K562 (cell line): ENCODE data around the gene MINDY3. TPM values are rescaled to one million over a fixed set of nuclear protein-coding genes. Genes with fewer than 3 reads are reported as not detected.
A peak's percentile ranks its signal among the peaks of the same experiment; 100 is the strongest.

Experiments used
- ATAC-seq: fragments of 200-7000 bp; cut with Tn5 transposase; 3 replicates; pipeline ENCODE4 v1.9.1; 2020; ENCODE audit warnings: moderate library complexity
- BruUV-seq: library from RNA; stranded (reverse); fragments of 400-500 nt; replicated peaks from 2 replicates; lab custom pipeline; 2021; lab: Mats Ljungman, UMichigan
- CTCF ChIA-PET: fragments of 300-600 bp; formaldehyde crosslinking; extraction: SDS; loops from one replicate; lab custom pipeline; 2021; ENCODE audit warnings: low intra/inter-chr PET ratio; lab: Yijun Ruan, JAX
- POLR2A ChIA-PET: fragments of 300-600, 350-650 bp; sonication (Branson Sonifier 250); formaldehyde crosslinking; extraction: SDS; loops from one replicate; lab custom pipeline; 2021; ENCODE audit warnings: antibody characterized with exemption, inconsistent platforms; lab: Yijun Ruan, JAX
- DNase-seq, 4 experiments: peaks; one replicate each; pipeline versions ENCODE4 v3.0.0 to v3.0.0-alpha.2; 2011 to 2018; ENCODE audit warnings: low spot score in 3 of 4, mixed read lengths in 3 of 4; ENCODE audit errors: extremely low read depth in 1 of 4
- FAIRE-seq: peaks from 2 replicates; lab custom pipeline; 2011; peaks lifted over from hg19 to GRCh38; lab: Jason Lieb, UNC
- H2AFZ ChIP-seq: 2 replicates; pipeline ENCODE4 v1.6.0; 2011; ENCODE audit warnings: low read depth, low read length, control low read depth, inconsistent platforms
- H3K27ac ChIP-seq: fragments of 200-600 bp; 3 replicates; pipeline ENCODE4 v1.8.0; 2011; ENCODE audit warnings: low read depth, mild to moderate bottlenecking, control low read depth, inconsistent platforms, low read length, moderate library complexity, mixed read lengths; ENCODE audit errors: extremely low read depth
- H3K27me3 ChIP-seq, 2 experiments: fragments of 300-600 bp in 1 of 2; 2 replicates in 1 of 2; 3 replicates in 1 of 2; pipeline versions ENCODE4 v1.6.0 to v1.8.0; 2011; ENCODE audit warnings: inconsistent platforms in 2 of 2, low read length in 2 of 2, mild to moderate bottlenecking in 1 of 2, mixed read lengths in 1 of 2, moderate library complexity in 1 of 2; ENCODE audit not compliant: control insufficient read depth in 2 of 2, insufficient read depth in 2 of 2
- H3K36me3 ChIP-seq: fragments of 300-600 bp; 3 replicates; pipeline ENCODE4 v1.8.0; 2011; ENCODE audit warnings: mild to moderate bottlenecking, low read length, inconsistent platforms; ENCODE audit not compliant: control insufficient read depth, insufficient read depth
- H3K4me1 ChIP-seq, 2 experiments: fragments of 200-600 bp in 1 of 2; replicated peaks in 1 of 2; 2 replicates in 1 of 2; 3 replicates in 1 of 2; pipeline versions ENCODE4 v1.5.1 to v1.8.0; 2011; ENCODE audit warnings: inconsistent platforms in 2 of 2, low read length in 2 of 2, mild to moderate bottlenecking in 1 of 2, mixed read lengths in 1 of 2, moderate library complexity in 1 of 2; ENCODE audit not compliant: control insufficient read depth in 2 of 2, insufficient read depth in 2 of 2
- H3K4me2 ChIP-seq: 2 replicates; pipeline ENCODE4 v1.6.1; 2011; ENCODE audit warnings: low read length, control low read depth, inconsistent platforms, mixed read lengths; ENCODE audit not compliant: insufficient read depth
- H3K4me3 ChIP-seq: fragments of 200-600 bp; sonication (generic), shearing (Covaris generic); 2 replicates; pipeline ENCODE4 v1.5.1; 2016; ENCODE audit warnings: control low read depth, inconsistent platforms
- H3K79me2 ChIP-seq: fragments of 200-600 bp; 3 replicates; pipeline ENCODE4 v1.8.0; 2011; ENCODE audit warnings: low read length, inconsistent platforms; ENCODE audit not compliant: control insufficient read depth, insufficient read depth
- H3K9ac ChIP-seq, 2 experiments: 2 replicates each; pipeline versions ENCODE4 v1.6.0 to v1.6.1; 2011; ENCODE audit warnings: low read depth in 2 of 2, low read length in 2 of 2, control low read depth in 1 of 2, inconsistent platforms in 1 of 2, mild to moderate bottlenecking in 1 of 2, mixed read lengths in 1 of 2; ENCODE audit not compliant: insufficient read depth in 1 of 2
- H3K9me1 ChIP-seq: one replicate; pipeline ENCODE4 v1.6.0; 2011; ENCODE audit warnings: inconsistent platforms, mild to moderate bottlenecking, low read length, moderate library complexity; ENCODE audit not compliant: control insufficient read depth, insufficient read depth
- H3K9me3 ChIP-seq: replicated peaks from 2 replicates; pipeline ENCODE4 v1.5.1; 2011; ENCODE audit warnings: low read depth, low read length, inconsistent platforms; ENCODE audit not compliant: control insufficient read depth, insufficient read depth
- H4K20me1 ChIP-seq: replicated peaks from 2 replicates; pipeline ENCODE4 v1.6.1; 2011; ENCODE audit warnings: low read length, inconsistent platforms, mixed read lengths; ENCODE audit not compliant: control insufficient read depth, insufficient read depth
- CEBPB ChIP-seq: fragments of 450-650 bp; IDR thresholded peaks from 2 replicates; pipeline ENCODE4 v1.6.1; 2016; ENCODE audit warnings: missing genetic modification characterization, missing compliant biosample characterization
- CTCF ChIP-seq, 3 experiments: IDR thresholded peaks in 2 of 3; conservative IDR thresholded peaks in 1 of 3; 2 replicates each; pipeline ENCODE4 v1.5.1; 2011 to 2012; ENCODE audit warnings: low read length in 3 of 3, mild to moderate bottlenecking in 3 of 3, control low read depth in 2 of 3, improper control_type of control experiment in 1 of 3, inconsistent platforms in 1 of 3, low read depth in 1 of 3, mixed read lengths in 1 of 3, moderate library complexity in 1 of 3; ENCODE audit not compliant: insufficient read depth in 2 of 3
- KLF10 ChIP-seq: fragments of 250-450 bp; sonication (Bioruptor Pico); IDR thresholded peaks from 2 replicates; pipeline ENCODE4 v1.6.1; 2021; ENCODE audit warnings: matching md5 sums
- RAD21 ChIP-seq, 2 experiments: fragments of 250-450 bp in 1 of 2; fragments of 450-650 bp in 1 of 2; sonication (Bioruptor Pico) in 1 of 2; formaldehyde crosslinking in 1 of 2; IDR thresholded peaks in 1 of 2; conservative IDR thresholded peaks in 1 of 2; 2 replicates each; pipeline versions ENCODE4 v1.4.0 to v1.8.0; 2020 to 2022; ENCODE audit warnings: mild to moderate bottlenecking in 2 of 2, moderate library complexity in 1 of 2
- REST ChIP-seq, 2 experiments: fragments of 450-650 bp; formaldehyde crosslinking in 1 of 2; IDR thresholded peaks; 2 replicates each; pipeline versions ENCODE4 v1.4.0 to v1.6.1; 2014 to 2020; ENCODE audit warnings: mild to moderate bottlenecking in 2 of 2, borderline replicate concordance in 1 of 2, low read depth in 1 of 2
- WGBS: fragments of 100-300 bp; shearing (Covaris generic); methylation state at CpG from one replicate; pipeline ENCODE4 v1.1.6; 2016; ENCODE audit warnings: low coverage, mixed read lengths; ENCODE audit not compliant: insufficient coverage; ENCODE audit errors: missing lambda C conversion rate; 5-methylcytosine and 5-hydroxymethylcytosine counted together
- in situ Hi-C: fragments of 300-500 bp; cut with MboI; formaldehyde crosslinking; loops from 4 replicates; pipeline ENCODE4 v1.15.0; 2018; ENCODE audit warnings: inconsistent platforms, mixed read lengths
- intact Hi-C: fragments of 100-400 bp; cut with micrococcal nuclease; formaldehyde crosslinking; loops from 2 replicates; pipeline ENCODE4 v1.14.2; 2022
- polyA plus RNA-seq, 8 experiments: library from polyadenylated mRNA; depleted of rRNA in 4 of 8; stranded (reverse) in 5 of 8; unstranded in 3 of 8; fragments of >200 nt; fragmentation: Nextera tagmentation in 2 of 8; fragmentation: Illumina TruSeq in 1 of 8; extraction: Ambion mirVana in 2 of 8; extraction: Trizol in 1 of 8; gene quantifications; 2 replicates each; pipeline versions ENCODE4 v1.2.1 to v1.2.3, GENCODE V29; 2011 to 2014; ENCODE audit warnings: inconsistent platforms in 1 of 8, missing spikeins in 1 of 8
- total RNA-seq, 7 experiments: library from RNA; depleted of rRNA in 6 of 7; stranded (reverse); fragments of >200 nt in 6 of 7; fragmentation: Illumina TruSeq in 2 of 7; extraction: Trizol in 2 of 7; gene quantifications; 2 replicates each; pipeline versions ENCODE4 v1.2.1 to v1.2.3, GENCODE V29; 2011 to 2021; ENCODE audit warnings: low replicate concordance in 1 of 7

Gene MINDY3
- total and polyA plus RNA-seq, 9 of the 15 experiments (the other 6 are each of a cell fraction or from before 2014, with no cell fraction given) = 14.0 to 35.9 (median 23.6) TPM

GRCh38 chr10:15824498-15824897, 35.8 kb downstream of the MINDY3 start:
- no peaks in the 10 kb centered on the region for H3K9me3 ChIP-seq
- intact Hi-C loops (loop anchor here (5.0 to 10.0 kb wide), 4 partner anchors 77 to 240 kb away; partner anchors contain the start of gene ITGA8), in situ Hi-C loops (loop anchor here (5.0 kb wide), 1 partner anchor 392 kb away; no protein-coding TSS in a partner anchor)
- H3K27ac ChIP-seq = no peak overlapping the region
- H3K9ac ChIP-seq = no peak overlapping the region
- H3K27me3 ChIP-seq = no peaks in the 10 kb centered on the region
- TF ChIP-seq CEBPB (tag) (peak; percentile 61), CTCF (IDR thresholded peaks at IDR 0.05 in 2 of 3, conservative IDR thresholded peaks at IDR 0.05 in 1 of 3; ENCODE audit: insufficient read depth in 2 of 3, low read depth in 1 of 3, low read length in 3 of 3) (peak in 1 of 3 experiments; percentile 60; a peak in 3 of 6 replicates), REST (IDR thresholded peaks at IDR 0.05; ENCODE audit: borderline replicate concordance) (peak; percentile 32; the same call in 1 of the 2 replicates), REST (CRISPR knock-in tag; IDR thresholded peaks at IDR 0.05; ENCODE audit: low read depth) (no peak), KLF10 (no peak), RAD21 (CRISPR knock-in tag; conservative IDR thresholded peaks at IDR 0.05 in 1 of 2, IDR thresholded peaks at IDR 0.05 in 1 of 2) (peak; percentile 36 to 64; a peak in 3 of 4 replicates)
- no peaks in the 10 kb centered on the region for H3K4me1 ChIP-seq
- peaks cover 57% of the 10 kb centered on the region for H3K36me3 ChIP-seq
- DNase-seq (no peak), FAIRE-seq (peak; percentile 35), ATAC-seq (no peak)
- 83% methylated on average over 1 of the region's 1 CpG for WGBS
- no peak overlapping the region for H2AFZ ChIP-seq
- H3K9me1 ChIP-seq = no peaks in the 10 kb centered on the region
- BruUV-seq = no TSS peak
- H3K79me2 ChIP-seq = no peaks in the 10 kb centered on the region
- CTCF ChIA-PET = interaction anchor here (1.4 to 1.8 kb wide), 2 partner anchors 391 to 397 kb away, joined by 6 to 7 read pairs; no protein-coding TSS in a partner anchor
- POLR2A ChIA-PET = no interaction called here
- no peak overlapping the region for H3K4me3 ChIP-seq
- H4K20me1 ChIP-seq = no peaks in the 10 kb centered on the region
- no peak overlapping the region for H3K4me2 ChIP-seq
